CD8-positive, alpha-beta memory T cell (primary cell): ENCODE results near the gene APOBEC3C. TPM values are rescaled to one million over a fixed set of nuclear protein-coding genes. Genes with fewer than 3 reads are reported as not detected.
"Not testable (repeated sequence)": the region's sequence is repeated elsewhere in the genome, so short reads cannot be mapped to it uniquely, and the experiment has no call there.

Experiments
- CTCF ChIA-PET: fragments of 350-600 bp; sonication (Branson Sonifier 250); formaldehyde crosslinking; loops from one replicate; lab custom pipeline; 2021; ENCODE audit warnings: antibody characterized with exemption; lab: Charles Lee
- POLR2A ChIA-PET: fragments of 350-600 bp; sonication (Branson Sonifier 250); formaldehyde crosslinking; loops from one replicate; lab custom pipeline; 2021; ENCODE audit warnings: antibody characterized with exemption; lab: Charles Lee
- DNase-seq, 5 donors: peaks; one replicate each; pipeline versions ENCODE4 v3.0.0 to v3.0.0-alpha.2; 2020 to 2022; ENCODE audit warnings: mixed read lengths in 1 of 5
- H3K27ac ChIP-seq: one replicate; pipeline ENCODE4 v1.7.0; 2013; ENCODE audit warnings: low read depth, mild to moderate bottlenecking, low read length, moderate library complexity
- H3K27me3 ChIP-seq: 2 replicates; pipeline ENCODE4 v1.7.0; 2013; ENCODE audit warnings: low read length, mild to moderate bottlenecking; ENCODE audit not compliant: insufficient read depth, poor library complexity, severe bottlenecking
- H3K36me3 ChIP-seq: 2 replicates; pipeline ENCODE4 v1.7.0; 2013; ENCODE audit warnings: mild to moderate bottlenecking, low read length, moderate library complexity; ENCODE audit not compliant: insufficient read depth
- H3K4me1 ChIP-seq: 2 replicates; pipeline ENCODE4 v1.7.0; 2013; ENCODE audit warnings: mild to moderate bottlenecking, low read length, moderate library complexity; ENCODE audit not compliant: insufficient read depth
- H3K4me3 ChIP-seq: 2 replicates; pipeline ENCODE4 v1.7.0; 2013; ENCODE audit warnings: mild to moderate bottlenecking, low read length
- H3K9me3 ChIP-seq: 2 replicates; pipeline ENCODE4 v1.7.0; 2013; ENCODE audit warnings: mild to moderate bottlenecking, low read length
- H3K27ac Mint-ChIP-seq, 8 donors: one replicate each; pipeline ENCODE4 v1.8.0; 2020 to 2021; ENCODE audit warnings: mixed read lengths in 8 of 8, mild to moderate bottlenecking in 6 of 8, inconsistent platforms in 3 of 8, moderate library complexity in 3 of 8
- H3K27me3 Mint-ChIP-seq, 2 donors: one replicate each; pipeline ENCODE4 v1.8.0; 2020 to 2021; ENCODE audit warnings: mixed read lengths in 2 of 2, mild to moderate bottlenecking in 1 of 2, moderate library complexity in 1 of 2
- H3K36me3 Mint-ChIP-seq, 3 donors: one replicate each; pipeline ENCODE4 v1.8.0; 2020 to 2021; ENCODE audit warnings: mixed read lengths in 3 of 3, inconsistent platforms in 1 of 3, mild to moderate bottlenecking in 1 of 3
- H3K4me1 Mint-ChIP-seq, 3 donors: one replicate each; pipeline ENCODE4 v1.8.0; 2020 to 2021; ENCODE audit warnings: mixed read lengths in 3 of 3, inconsistent platforms in 1 of 3, mild to moderate bottlenecking in 1 of 3
- H3K4me3 Mint-ChIP-seq, 7 donors: one replicate each; pipeline ENCODE4 v1.8.0; 2020 to 2021; ENCODE audit warnings: mixed read lengths in 7 of 7, mild to moderate bottlenecking in 6 of 7, moderate library complexity in 4 of 7, inconsistent platforms in 2 of 7
- H3K9me3 Mint-ChIP-seq, 5 donors: one replicate each; pipeline ENCODE4 v1.8.0; 2020 to 2022; ENCODE audit warnings: mixed read lengths in 5 of 5, mild to moderate bottlenecking in 3 of 5, moderate library complexity in 2 of 5, inconsistent platforms in 1 of 5
- polyA plus RNA-seq: library from polyadenylated mRNA; unstranded; fragments of 300-500 nt; fragmentation: Illumina TruSeq; gene quantifications from one replicate; pipeline ENCODE4 v1.2.3, GENCODE V29; 2021
- total RNA-seq, 2 experiments: library from RNA; stranded (reverse); gene quantifications; one replicate each; pipeline ENCODE4 v1.2.3, GENCODE V29; 2021

APOBEC3C gene
- total and polyA plus RNA-seq, 3 experiments from 2014 or later, result 133 to 255 (median 138) TPM

DNA sequence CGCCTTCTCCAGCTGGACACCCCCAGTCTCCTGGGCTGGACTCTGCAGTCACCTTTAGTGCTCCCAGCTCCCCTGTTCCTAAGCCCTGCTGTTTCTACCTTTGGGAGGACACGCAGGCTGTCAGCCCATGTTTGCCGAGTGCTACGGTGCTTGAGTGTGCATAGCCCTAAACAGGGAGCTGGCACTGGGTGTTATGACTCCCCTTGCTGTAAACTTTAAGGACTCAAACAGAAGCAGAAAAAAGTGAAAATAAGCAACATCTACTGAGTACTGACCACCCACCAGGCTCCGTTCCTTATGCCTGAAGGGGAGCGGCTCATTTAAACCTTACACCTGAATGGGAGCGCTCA, 39.3 kb upstream of the APOBEC3C start:
- Mint-ChIP-seq H3K27me3 (peaks cover 5 to 12% of the 10 kb centered on the region in 2 donors), H3K4me1 (peaks cover 2 to 5% (median 4%) of the 10 kb centered on the region in 3 donors), H3K9me3 (no peaks in the 10 kb centered on the region), H3K4me3 (no peak overlapping the region), H3K36me3 (no peaks in the 10 kb centered on the region), H3K27ac (no peak overlapping the region)
- no peak for DNase-seq
- no peaks in the 10 kb centered on the region for H3K27me3 ChIP-seq
- no peak overlapping the region for H3K4me3 ChIP-seq
- no peak overlapping the region for H3K27ac ChIP-seq
- no peaks in the 10 kb centered on the region for H3K4me1 ChIP-seq
- H3K9me3 ChIP-seq, result no peaks in the 10 kb centered on the region
- H3K36me3 ChIP-seq, result no peaks in the 10 kb centered on the region
- POLR2A ChIA-PET, result interaction anchor here (0.6 kb wide), 1 partner anchor 10 kb away, joined by 5 read pairs; no protein-coding TSS in a partner anchor
- CTCF ChIA-PET, result interaction anchor here (1.0 to 4.2 kb wide), 4 partner anchors 9 to 144 kb away, joined by 3 to 44 read pairs (median 19); no protein-coding TSS in a partner anchor

DNA sequence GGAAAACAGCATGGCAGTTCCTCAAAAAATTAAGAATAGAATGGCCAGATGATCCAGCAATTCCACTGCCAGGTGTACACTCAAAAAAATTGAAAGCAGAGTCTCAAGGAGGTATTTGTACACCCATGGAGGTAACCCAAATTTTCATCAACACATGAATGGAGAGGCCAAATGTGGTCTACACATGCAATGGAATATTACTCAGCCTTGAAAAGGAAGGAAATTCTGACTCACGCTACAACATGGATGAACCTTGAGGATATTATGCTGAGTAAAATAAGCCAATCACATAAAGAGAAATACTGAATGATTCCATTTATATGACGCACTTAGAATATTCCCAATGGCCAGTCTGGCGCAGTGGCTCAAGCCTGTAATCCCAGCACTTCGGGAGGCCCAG, 36.8 kb upstream of the APOBEC3C start:
- H3K36me3 Mint-ChIP-seq, H3K9me3 ChIP-seq, POLR2A ChIA-PET, H3K36me3 ChIP-seq, H3K9me3 Mint-ChIP-seq, H3K4me3 ChIP-seq, H3K27ac Mint-ChIP-seq, H3K27me3 Mint-ChIP-seq, CTCF ChIA-PET, H3K4me3 Mint-ChIP-seq, H3K27me3 ChIP-seq, DNase-seq, H3K4me1 ChIP-seq, H3K27ac ChIP-seq: not testable (repeated sequence)
- peaks cover 12 to 16% (median 14%) of the 10 kb centered on the region in 3 donors for H3K4me1 Mint-ChIP-seq

DNA sequence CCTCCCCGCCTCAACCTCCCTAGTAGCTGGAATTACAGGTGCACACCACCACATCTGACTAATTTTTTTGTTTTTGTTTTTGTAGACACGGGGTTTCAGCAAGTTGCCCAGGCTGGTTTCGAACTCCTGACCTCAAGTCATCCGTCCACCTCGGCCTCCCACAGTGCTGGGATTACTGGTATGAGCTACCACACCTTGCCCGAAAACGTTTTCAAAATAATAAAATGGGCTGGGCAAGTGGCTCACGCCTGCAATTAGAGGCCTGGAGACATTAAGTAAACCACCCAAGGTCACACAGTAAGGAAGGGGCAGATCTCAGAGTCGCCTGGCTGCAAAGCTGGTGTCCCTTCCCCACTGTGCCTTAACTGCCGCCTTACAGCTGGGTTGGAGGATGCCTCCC, 33.5 kb upstream of the APOBEC3C start:
- H3K36me3 Mint-ChIP-seq, H3K27me3 Mint-ChIP-seq, H3K9me3 Mint-ChIP-seq, H3K27ac Mint-ChIP-seq, H3K9me3 ChIP-seq, H3K27ac ChIP-seq, H3K27me3 ChIP-seq, H3K4me3 ChIP-seq, H3K36me3 ChIP-seq, POLR2A ChIA-PET: not testable (repeated sequence)
- Mint-ChIP-seq H3K4me1 (peaks cover 28 to 36% (median 35%) of the 10 kb centered on the region in 3 donors), H3K4me3 (peak overlapping the region in 1 of 7 donors; percentile 3)
- peaks cover 19% of the 10 kb centered on the region for H3K4me1 ChIP-seq
- DNase-seq, result peak in 1 of 5 donors; percentile 8
- CTCF ChIA-PET, result interaction anchor here (1.1 to 6.2 kb wide), 3 partner anchors 23 to 111 kb away, joined by 3 to 33 read pairs (median 4); no protein-coding TSS in a partner anchor

DNA sequence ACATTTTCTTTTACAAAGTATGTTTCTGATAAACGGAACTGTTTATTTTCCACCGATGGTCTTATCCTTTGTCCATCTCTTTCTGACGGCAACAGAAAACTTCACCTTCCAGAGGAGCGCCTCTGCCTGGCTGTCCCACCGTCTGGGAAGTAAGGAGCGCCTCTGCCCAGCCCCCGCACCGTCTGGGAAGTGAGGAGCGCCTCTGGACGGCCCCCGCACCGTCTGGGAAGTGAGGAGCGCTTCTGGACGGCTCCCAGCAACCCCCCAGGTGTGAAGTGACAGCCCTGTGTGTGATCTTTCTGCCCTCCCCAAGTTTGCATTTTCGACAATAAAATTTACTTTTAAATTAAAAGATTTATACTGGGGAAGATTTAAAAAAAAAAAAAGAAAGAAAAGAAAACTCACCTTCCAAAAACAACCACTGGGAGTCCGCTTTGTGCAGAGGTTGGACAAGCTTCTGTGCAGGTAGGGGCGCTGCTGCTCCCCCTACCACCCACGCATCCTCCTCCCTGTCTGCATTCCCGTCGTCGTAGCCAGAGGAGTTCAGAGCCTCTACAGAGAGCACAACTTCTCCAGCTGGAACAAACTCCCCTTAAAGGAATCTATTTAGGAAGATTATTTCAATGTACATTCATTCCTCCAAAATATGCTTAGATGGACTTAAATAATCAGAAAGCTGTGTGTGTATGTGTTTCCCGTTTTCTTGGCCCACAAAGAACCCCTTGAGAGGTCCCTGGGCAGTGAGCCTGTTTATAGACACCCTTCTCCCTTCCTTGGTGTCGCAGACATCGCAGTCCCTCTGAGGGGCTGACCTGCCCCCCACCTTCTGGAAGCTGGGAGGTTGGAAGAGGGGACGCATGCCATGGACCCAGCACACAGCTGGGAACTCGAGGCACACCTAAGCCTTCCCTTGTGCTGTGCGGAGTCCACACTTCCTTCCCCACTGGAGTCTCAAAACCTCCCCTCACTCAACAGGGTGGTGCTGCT, 32.8 kb upstream of the APOBEC3C start:
- Mint-ChIP-seq H3K27me3 (peaks cover 0 to 3% of the 10 kb centered on the region in 2 donors), H3K4me1 (peaks cover 34 to 43% (median 41%) of the 10 kb centered on the region in 3 donors), H3K27ac (peak overlapping the region in 2 of 8 donors; percentile 47 to 50), H3K36me3 (no peaks in the 10 kb centered on the region), H3K9me3 (peaks cover 0 to 6% (median 3%) of the 10 kb centered on the region in 5 donors), H3K4me3 (peak overlapping the region in 5 of 7 donors; percentile 3 to 92 (median 87))
- Histone ChIP-seq H3K4me3 (peak overlapping the region; percentile 49), H3K4me1 (peaks cover 19% of the 10 kb centered on the region), H3K27ac (no peak overlapping the region), H3K9me3 (no peaks in the 10 kb centered on the region), H3K36me3 (no peaks in the 10 kb centered on the region), H3K27me3 (no peaks in the 10 kb centered on the region)
- CTCF ChIA-PET, result interaction anchor here (1.1 to 6.2 kb wide), 3 partner anchors 22 to 111 kb away, joined by 3 to 33 read pairs (median 4); no protein-coding TSS in a partner anchor
- POLR2A ChIA-PET, result interaction anchor here (0.7 kb wide), 1 partner anchor 252 kb away, joined by 3 read pairs; no protein-coding TSS in a partner anchor
- DNase-seq, result peak in 2 of 5 donors; percentile 16 to 36

DNA sequence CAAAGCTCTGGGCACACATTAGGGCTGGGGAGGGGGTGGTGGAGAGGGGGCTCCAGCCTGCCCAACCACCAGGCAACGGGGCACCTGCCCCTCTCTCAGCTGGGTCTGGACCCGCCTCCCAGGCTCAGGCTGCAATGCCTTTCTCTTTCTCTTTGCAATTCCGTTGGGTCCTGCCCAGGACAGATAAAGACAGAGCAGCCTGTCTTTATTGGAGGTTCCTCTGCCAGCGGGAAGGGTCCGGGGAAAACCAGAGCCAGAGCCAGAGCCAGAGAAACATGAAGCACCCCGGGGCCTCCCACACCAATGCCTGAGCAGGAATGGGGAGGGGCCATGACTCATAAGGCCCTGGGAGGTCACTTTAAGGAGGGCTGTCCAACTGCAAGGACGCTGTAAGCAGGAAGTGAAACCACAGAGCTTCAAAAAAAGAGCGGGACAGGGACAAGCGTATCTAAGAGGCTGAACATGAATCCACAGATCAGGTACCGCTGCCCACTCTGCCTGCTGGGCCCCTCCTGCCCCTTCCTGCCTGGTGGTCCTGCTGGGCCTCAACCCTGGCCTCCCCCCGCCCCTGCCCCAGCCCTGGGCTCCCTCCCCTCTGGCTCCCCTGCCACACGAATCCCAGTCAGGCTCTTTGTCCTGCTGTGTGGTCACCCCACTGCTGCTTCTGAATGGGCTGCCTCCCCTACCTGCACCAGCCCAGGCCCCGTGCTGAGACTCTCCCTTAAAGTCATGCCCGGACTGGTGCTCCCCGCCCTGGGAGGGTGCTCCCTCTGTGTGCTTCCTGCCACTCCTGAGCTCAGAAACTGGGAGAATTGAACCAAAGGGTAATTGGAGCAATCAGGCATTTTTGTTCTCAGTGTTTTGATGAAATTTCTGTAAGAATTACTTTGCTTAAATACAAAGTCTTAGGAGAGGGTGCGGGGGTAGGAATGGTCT, 31.8 kb upstream of the APOBEC3C start, which contains the start of gene APOBEC3B:
APOBEC3B (plus strand) TSS at position 356 of the 936 bp plus-strand sequence; CDS start at position 463, 107 bp downstream.
- Mint-ChIP-seq H3K4me1 (peaks cover 38 to 48% (median 44%) of the 10 kb centered on the region in 3 donors), H3K36me3 (no peaks in the 10 kb centered on the region), H3K4me3 (peak within 1 kb of the TSS; percentile 67 to 92 (median 87)), H3K27me3 (peaks cover 0 to 3% of the 10 kb centered on the region in 2 donors), H3K27ac (peak within 1 kb of the TSS in 7 of 8 donors; percentile 36 to 92 (median 62)), H3K9me3 (peaks cover 0 to 6% (median 3%) of the 10 kb centered on the region in 5 donors)
- ChIA-PET CTCF (interaction anchor here (1.1 to 6.2 kb wide), 5 partner anchors 8 to 335 kb away, joined by 3 to 33 read pairs (median 6); no protein-coding TSS in a partner anchor), POLR2A (no interaction called here)
- Histone ChIP-seq H3K4me1 (peaks cover 19% of the 10 kb centered on the region), H3K9me3 (no peaks in the 10 kb centered on the region), H3K4me3 (peak within 1 kb of the TSS; percentile 49), H3K27ac (no peak within 1 kb of the TSS), H3K27me3 (no peaks in the 10 kb centered on the region), H3K36me3 (no peaks in the 10 kb centered on the region)
- DNase-seq, result peak; percentile 24 to 81 (median 58)

DNA sequence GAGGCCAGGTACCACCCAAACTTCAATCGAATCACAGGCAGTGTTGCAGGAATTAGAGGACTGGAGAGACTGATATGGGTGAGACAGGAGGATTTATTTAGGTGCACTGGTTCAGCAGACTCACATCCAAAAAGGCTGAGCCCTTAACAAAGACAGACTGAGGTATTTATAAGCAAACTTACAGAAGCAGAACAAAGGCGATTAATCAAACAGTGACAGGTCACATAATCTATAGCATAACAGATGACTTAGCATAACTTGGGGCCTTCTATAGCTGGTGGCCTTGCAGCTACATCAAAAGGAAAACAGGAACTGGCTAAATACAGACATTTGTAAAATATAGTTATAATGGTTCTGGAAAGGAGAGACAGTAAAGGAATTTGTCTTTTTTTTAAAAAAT, 29.8 kb upstream of the APOBEC3C start:
- no peak overlapping the region for H3K4me3 ChIP-seq
- H3K4me3 Mint-ChIP-seq, result peak overlapping the region in 1 of 7 donors; percentile 13
- peaks cover 0 to 6% (median 3%) of the 10 kb centered on the region in 5 donors for H3K9me3 Mint-ChIP-seq
- ChIA-PET CTCF (interaction anchor here (0.7 to 6.2 kb wide), 6 partner anchors 10 to 134 kb away, joined by 3 to 33 read pairs (median 5); no protein-coding TSS in a partner anchor), POLR2A (interaction anchor here (0.6 to 0.7 kb wide), 3 partner anchors 9 to 1339 kb away, joined by 3 to 8 read pairs (median 5); no protein-coding TSS in a partner anchor)
- peaks cover 24% of the 10 kb centered on the region for H3K4me1 ChIP-seq
- no peaks in the 10 kb centered on the region for H3K27me3 ChIP-seq
- H3K4me1 Mint-ChIP-seq, result peaks cover 50 to 65% (median 56%) of the 10 kb centered on the region in 3 donors
- DNase-seq, result no peak
- peak overlapping the region in 6 of 8 donors; percentile 1 to 93 (median 58) for H3K27ac Mint-ChIP-seq
- no peaks in the 10 kb centered on the region for H3K9me3 ChIP-seq
- no peaks in the 10 kb centered on the region for H3K36me3 Mint-ChIP-seq
- H3K27ac ChIP-seq, result no peak overlapping the region
- peaks cover 0 to 3% of the 10 kb centered on the region in 2 donors for H3K27me3 Mint-ChIP-seq
- H3K36me3 ChIP-seq, result no peaks in the 10 kb centered on the region
